Measurements from ENCODE around the gene EN1. TPM values are rescaled to one million over a fixed set of nuclear protein-coding genes. Genes with fewer than 3 reads are reported as not detected.

EN1 gene
- total and polyA plus RNA-seq, 2 experiments from 2014 or later = 0.21 to 0.24 TPM

- no peak overlapping the region for H3K4me3 ChIP-seq
- H3K4me3 Mint-ChIP-seq = no peak overlapping the region
- H3K79me2 ChIP-seq (replicated peaks; ENCODE audit: insufficient read depth) = no peaks in the 10 kb centered on the region
- no peak overlapping the region for H3K4me2 ChIP-seq
- no peaks in the 10 kb centered on the region for H3F3A ChIP-seq (replicated peaks; ENCODE audit: low read depth)
- H3K27me3 ChIP-seq (ENCODE audit: insufficient read depth) = 0 out of 2 replicates have a peak, but pooled peaks cover 5% of the 10 kb centered on the region
- TF ChIP-seq EZH2phosphoT487 (IDR thresholded peaks at IDR 0.05; ENCODE audit: unreplicated experiment) = no peak
- TF ChIP-seq JUNB (IDR thresholded peaks at IDR 0.05; ENCODE audit: unreplicated experiment) = no peak
- no peak for TF ChIP-seq REST (IDR thresholded peaks at IDR 0.05; ENCODE audit: unreplicated experiment)
- TF ChIP-seq ZNF114 (CRISPR knock-in tag; IDR thresholded peaks at IDR 0.05) = no peak
- TF ChIP-seq ZNF462 (CRISPR knock-in tag; IDR thresholded peaks at IDR 0.05) = no peak
- no peak for TF ChIP-seq NANOG (IDR thresholded peaks at IDR 0.05; ENCODE audit: borderline replicate concordance)
- no peak for TF ChIP-seq ETS1 (IDR thresholded peaks at IDR 0.05)
- no peak for TF ChIP-seq CREB1 (CRISPR knock-in tag; IDR thresholded peaks at IDR 0.05; ENCODE audit: low read depth)
- TF ChIP-seq CTCF (conservative IDR thresholded peaks at IDR 0.05; ENCODE audit: low read depth in 2 of 2) = no peak
- TF ChIP-seq EZH2 (IDR thresholded peaks at IDR 0.05; ENCODE audit: low read depth, unreplicated experiment) = no peak
- TF ChIP-seq POLR2AphosphoS5 (IDR thresholded peaks at IDR 0.05; ENCODE audit: low read depth) = no peak
- peaks cover 13% of the 10 kb centered on the region for H3K27me3 Mint-ChIP-seq (ENCODE audit: insufficient read depth, low read depth, poor library complexity)
- no peaks in the 10 kb centered on the region for H3K9me2 ChIP-seq (ENCODE audit: insufficient read depth)
- H3K9me3 Mint-ChIP-seq = no peaks in the 10 kb centered on the region
- no peaks in the 10 kb centered on the region for H3K36me3 ChIP-seq (ENCODE audit: insufficient read depth)
- H3K4me1 Mint-ChIP-seq = peaks cover 33% of the 10 kb centered on the region
- no peak overlapping the region for H3K27ac ChIP-seq (ENCODE audit: low read depth)
- DNase-seq (ENCODE audit: low spot score) = no peak
- no peak for ATAC-seq
- no peaks in the 10 kb centered on the region for H3K36me3 Mint-ChIP-seq (ENCODE audit: low read depth)
- H2AFZ ChIP-seq = no peak overlapping the region
- peaks cover 11% of the 10 kb centered on the region; the same call in 1 of the 2 replicates for H3K4me1 ChIP-seq (ENCODE audit: insufficient read depth)
- H3K27ac Mint-ChIP-seq = no peak overlapping the region
- H4K20me1 ChIP-seq (replicated peaks; ENCODE audit: insufficient read depth) = no peaks in the 10 kb centered on the region
Observed at GRCh38 chr2:118822572-118822971, 24.9 kb downstream of the EN1 start.

Measured in GM23338 (cell line).